ENCODE measurements around the gene UBAP2L. TPM values are rescaled to one million over a fixed set of nuclear protein-coding genes. Genes with fewer than 3 reads are reported as not detected.

UBAP2L gene
- total and polyA plus RNA-seq, 9 of the 15 experiments (the other 6 are each of a cell fraction or from before 2014, with no cell fraction given), result 75.0 to 245 (median 119) TPM

- TF ChIP-seq CEBPZ (IDR thresholded peaks at IDR 0.05; ENCODE audit: borderline replicate concordance, low read depth, low read length), result no peak
- TF ChIP-seq ARNT (IDR thresholded peaks at IDR 0.05), result no peak
- TF ChIP-seq ZNF146 (CRISPR knock-in tag; IDR thresholded peaks at IDR 0.05; ENCODE audit: unreplicated experiment), result no peak
- TF ChIP-seq TRIM28 (IDR thresholded peaks at IDR 0.05), result no peak
- TF ChIP-seq ZBTB40 (IDR thresholded peaks at IDR 0.05), result no peak
- TF ChIP-seq ZBTB40 (CRISPR knock-in tag; IDR thresholded peaks at IDR 0.05), result no peak
- TF ChIP-seq E2F5 (CRISPR knock-in tag; IDR thresholded peaks at IDR 0.05), result no peak
- 0 out of 4 replicates have a peak, but pooled peaks of 1 of the 2 experiments have one; percentile 21 for TF ChIP-seq FOXK2 (conservative IDR thresholded peaks at IDR 0.05 in 1 of 2, IDR thresholded peaks at IDR 0.05 in 1 of 2; ENCODE audit: low read depth in 2 of 2)
- no peak for TF ChIP-seq ZNF282 (CRISPR knock-in tag; IDR thresholded peaks at IDR 0.05)
- TF ChIP-seq ZNF140 (CRISPR knock-in tag; IDR thresholded peaks at IDR 0.05), result no peak
- no peak for TF ChIP-seq E4F1 (CRISPR knock-in tag; IDR thresholded peaks at IDR 0.05; ENCODE audit: borderline replicate concordance)
- no peak for TF ChIP-seq GABPB2 (CRISPR knock-in tag; conservative IDR thresholded peaks at IDR 0.05)
- no peak for TF ChIP-seq ZNF695 (CRISPR knock-in tag; IDR thresholded peaks at IDR 0.05)
Measured at GRCh38 chr1:154186177-154186576, 34.6 kb upstream of the UBAP2L start (continued).
